A549 (cell line): ENCODE measurements around the gene RAPGEF6. TPM values are rescaled to one million over a fixed set of nuclear protein-coding genes. Genes with fewer than 3 reads are reported as not detected.

Source experiments
- ATAC-seq, 2 experiments: fragments of 200-7000 bp in 1 of 2; fragments of >200 bp in 1 of 2; cut with Nextera tagmentation in 1 of 2; cut with Tn5 transposase in 1 of 2; 3 replicates each; pipeline versions ENCODE4 v1.8.0 to v1.9.1; 2018 to 2020; ENCODE audit warnings: mild to moderate bottlenecking in 1 of 2, moderate library complexity in 1 of 2
- CTCF ChIA-PET: fragments of 300-600 bp; sonication (Branson Sonifier 250); formaldehyde crosslinking; extraction: SDS; loops from one replicate; lab custom pipeline; 2021; ENCODE audit warnings: antibody characterized with exemption, inconsistent platforms; lab: Yijun Ruan, JAX
- POLR2A ChIA-PET: fragments of 350-600 bp; formaldehyde crosslinking; extraction: SDS; loops from one replicate; lab custom pipeline; 2021; ENCODE audit warnings: antibody characterized with exemption, inconsistent platforms; lab: Yijun Ruan, JAX
- DNase-seq, 2 experiments: peaks; one replicate each; pipeline versions ENCODE4 v3.0.0 to v3.0.0-alpha.2; 2011 to 2016; ENCODE audit warnings: low read depth in 1 of 2, low spot score in 1 of 2
- FAIRE-seq: peaks from 2 replicates; lab custom pipeline; 2011; peaks lifted over from hg19 to GRCh38; lab: Jason Lieb, UNC
- H3K27ac ChIP-seq, 2 experiments: fragments of >200 bp; sonication (Bioruptor Twin); formaldehyde crosslinking; 3 replicates each; pipeline ENCODE4 v1.5.1; 2016 to 2017
- H3K4me1 ChIP-seq: fragments of >200 bp; sonication (Bioruptor Twin); formaldehyde crosslinking; 3 replicates; pipeline ENCODE4 v1.6.1; 2016
- H3K4me2 ChIP-seq: fragments of >200 bp; sonication (Bioruptor Twin); formaldehyde crosslinking; 3 replicates; pipeline ENCODE4 v1.6.1; 2016
- H3K4me3 ChIP-seq: fragments of >200 bp; sonication (Bioruptor Twin); formaldehyde crosslinking; 3 replicates; pipeline ENCODE4 v1.5.1; 2016
- H3K9me3 ChIP-seq: fragments of >200 bp; sonication (Bioruptor Twin); formaldehyde crosslinking; 3 replicates; pipeline ENCODE4 v1.6.1; 2016
- CBX2 ChIP-seq: fragments of 200-600 bp; sonication (generic); IDR thresholded peaks from 2 replicates; pipeline ENCODE4 v1.6.1; 2016; ENCODE audit warnings: low read depth, mild to moderate bottlenecking, borderline replicate concordance
- CBX8 ChIP-seq: fragments of 200-600 bp; sonication (generic); IDR thresholded peaks from 2 replicates; pipeline ENCODE4 v1.6.1; 2016
- ELK1 ChIP-seq: fragments of 150-350 bp; IDR thresholded peaks from 2 replicates; pipeline ENCODE4 v1.6.1; 2014; ENCODE audit warnings: low read depth, mild to moderate bottlenecking, low read length
- FOSL2 ChIP-seq, 2 experiments: fragments of 450-650 bp in 1 of 2; fragments of >200 bp in 1 of 2; sonication (Bioruptor Twin) in 1 of 2; formaldehyde crosslinking; IDR thresholded peaks; 2 replicates each; pipeline versions ENCODE4 v1.5.0 to v1.6.1; 2016 to 2020; ENCODE audit warnings: mild to moderate bottlenecking in 1 of 2, moderate library complexity in 1 of 2
- FOXS1 ChIP-seq: fragments of 250-450 bp; sonication (Bioruptor Pico); IDR thresholded peaks from 2 replicates; pipeline ENCODE4 v1.5.0; 2020; ENCODE audit warnings: mild to moderate bottlenecking, moderate library complexity
- HOXB13 ChIP-seq: fragments of 250-450 bp; sonication (Bioruptor Pico); IDR thresholded peaks from 2 replicates; pipeline ENCODE4 v1.5.0; 2020; ENCODE audit warnings: low read depth, mild to moderate bottlenecking, moderate library complexity
- HOXB5 ChIP-seq: fragments of 250-450 bp; sonication (Bioruptor Pico); IDR thresholded peaks from 2 replicates; pipeline ENCODE4 v1.5.0; 2020; ENCODE audit warnings: mild to moderate bottlenecking, moderate library complexity
- JUN ChIP-seq, 2 experiments: fragments of >200 bp; sonication (Bioruptor Twin); formaldehyde crosslinking; IDR thresholded peaks; 2 replicates in 1 of 2; 3 replicates in 1 of 2; pipeline ENCODE4 v1.6.1; 2016 to 2017
- JUNB ChIP-seq: fragments of >200 bp; sonication (Bioruptor Twin); formaldehyde crosslinking; IDR thresholded peaks from 2 replicates; pipeline ENCODE4 v1.6.1; 2016
- KDM1A ChIP-seq: fragments of 200-600 bp; sonication (generic); IDR thresholded peaks from 2 replicates; pipeline ENCODE4 v1.6.1; 2016; ENCODE audit warnings: low read depth, mild to moderate bottlenecking
- MYC ChIP-seq: IDR thresholded peaks from 2 replicates; pipeline ENCODE4 v1.6.1; 2012; ENCODE audit warnings: mild to moderate bottlenecking, inconsistent platforms, low read length, improper control_type of control experiment, borderline replicate concordance
- NFE2L2 ChIP-seq: fragments of 150-350 bp; conservative IDR thresholded peaks from 2 replicates; pipeline ENCODE4 v1.6.1; 2014; ENCODE audit warnings: low read length
- NPAS2 ChIP-seq: fragments of 250-450 bp; sonication (Bioruptor Pico); IDR thresholded peaks from 2 replicates; pipeline ENCODE4 v1.8.0; 2022; ENCODE audit warnings: mild to moderate bottlenecking, moderate library complexity, borderline replicate concordance
- RNF2 ChIP-seq: fragments of 200-600 bp; sonication (generic); IDR thresholded peaks from 2 replicates; pipeline ENCODE4 v1.6.1; 2016; ENCODE audit warnings: low read depth, mild to moderate bottlenecking, antibody characterized with exemption, moderate library complexity, borderline replicate concordance
- SREBF2 ChIP-seq: fragments of 450-650 bp; IDR thresholded peaks from 2 replicates; pipeline ENCODE4 v1.6.1; 2014; ENCODE audit warnings: mild to moderate bottlenecking, moderate library complexity
- TFCP2L1 ChIP-seq: fragments of 250-450 bp; sonication (Bioruptor Pico); IDR thresholded peaks from 2 replicates; pipeline ENCODE4 v1.5.0; 2021; ENCODE audit warnings: mild to moderate bottlenecking
- TP53 ChIP-seq: fragments of 250-450 bp; sonication (Bioruptor Pico); IDR thresholded peaks from 2 replicates; pipeline ENCODE4 v1.5.0; 2021; ENCODE audit warnings: mild to moderate bottlenecking, moderate library complexity
- ZFP36 ChIP-seq: fragments of 450-650 bp; IDR thresholded peaks from 2 replicates; pipeline ENCODE4 v1.6.1; 2014; ENCODE audit warnings: borderline replicate concordance; ENCODE audit not compliant: partially characterized antibody
- WGBS: methylation state at CpG from one replicate; pipeline ENCODE4 v1.1.6; 2017; ENCODE audit errors: missing lambda C conversion rate; 5-methylcytosine and 5-hydroxymethylcytosine counted together
- polyA plus RNA-seq, 4 experiments: library from polyadenylated mRNA; depleted of rRNA in 3 of 4; stranded (reverse); fragments of >200 nt; fragmentation: RNase III in 1 of 4; extraction: RNeasy Plus Mini Kit Qiagen cat#74134 plus additional on column Dnase treatment in 1 of 4; gene quantifications; 2 replicates in 3 of 4; 3 replicates in 1 of 4; pipeline ENCODE4 v1.2.3, GENCODE V29; 2011 to 2017

Gene RAPGEF6
- polyA plus RNA-seq, 2 of the 4 experiments (the other 2 are of a cell fraction): 5.9 to 15.2 TPM

DNA sequence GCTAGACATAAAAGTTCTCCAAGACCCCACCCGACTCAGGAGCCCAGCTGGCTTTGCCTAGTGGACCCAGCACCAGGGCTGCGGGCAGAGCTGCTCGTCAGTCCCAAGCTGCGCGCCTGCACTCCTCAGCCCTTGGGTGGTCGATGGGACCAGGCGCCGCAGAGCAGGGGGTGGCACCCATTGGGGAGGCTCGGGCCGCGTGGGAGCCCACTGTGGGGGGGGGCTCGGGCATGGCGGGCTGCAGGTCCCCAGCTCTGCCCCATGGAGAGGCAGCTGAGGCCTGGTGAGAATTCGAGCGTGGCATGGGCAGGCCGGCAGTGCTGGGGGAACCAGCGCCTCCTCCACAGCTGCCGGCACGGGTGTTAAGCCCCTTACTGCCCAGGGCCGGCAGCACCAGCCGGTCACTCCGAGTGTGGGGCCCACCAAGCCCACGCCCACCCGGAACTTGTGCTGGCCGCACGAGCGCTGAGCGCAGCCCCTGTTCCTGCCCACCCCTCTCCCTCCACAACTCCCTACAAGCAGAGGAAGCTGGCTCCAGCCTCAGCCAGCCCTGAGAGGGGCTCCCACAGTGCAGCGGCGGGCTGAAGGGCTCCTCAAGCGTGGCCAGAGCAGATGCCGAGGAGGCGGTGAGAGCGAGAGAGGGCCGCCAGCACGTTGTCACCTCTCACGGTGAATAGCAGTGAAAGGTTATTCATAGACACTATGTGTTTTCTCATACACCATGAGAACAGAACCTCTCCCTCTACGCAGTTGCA, 54.9 kb downstream of the RAPGEF6 start:
- Histone ChIP-seq H3K4me3 (no peak overlapping the region), H3K4me1 (no peaks in the 10 kb centered on the region), H3K27ac (no peak overlapping the region), H3K9me3 (no peaks in the 10 kb centered on the region), H3K4me2 (no peak overlapping the region)
- CTCF ChIA-PET: interaction anchor here (0.8 to 3.0 kb wide), 2 partner anchors 10 to 693 kb away, joined by 3 to 13 read pairs; no protein-coding TSS in a partner anchor
- no peak for FAIRE-seq
- ATAC-seq: no peak
- no peak for TF ChIP-seq HOXB5
- no peak for TF ChIP-seq NFE2L2
- no peak for TF ChIP-seq SREBF2
- no peak for TF ChIP-seq CBX8
- TF ChIP-seq HOXB13 (CRISPR knock-in tag): no peak
- TF ChIP-seq CBX2: no peak
- TF ChIP-seq KDM1A: no peak
- POLR2A ChIA-PET: no interaction called here
- WGBS: 96% methylated on average over 23 of the region's 38 CpGs
- DNase-seq: no peak

DNA sequence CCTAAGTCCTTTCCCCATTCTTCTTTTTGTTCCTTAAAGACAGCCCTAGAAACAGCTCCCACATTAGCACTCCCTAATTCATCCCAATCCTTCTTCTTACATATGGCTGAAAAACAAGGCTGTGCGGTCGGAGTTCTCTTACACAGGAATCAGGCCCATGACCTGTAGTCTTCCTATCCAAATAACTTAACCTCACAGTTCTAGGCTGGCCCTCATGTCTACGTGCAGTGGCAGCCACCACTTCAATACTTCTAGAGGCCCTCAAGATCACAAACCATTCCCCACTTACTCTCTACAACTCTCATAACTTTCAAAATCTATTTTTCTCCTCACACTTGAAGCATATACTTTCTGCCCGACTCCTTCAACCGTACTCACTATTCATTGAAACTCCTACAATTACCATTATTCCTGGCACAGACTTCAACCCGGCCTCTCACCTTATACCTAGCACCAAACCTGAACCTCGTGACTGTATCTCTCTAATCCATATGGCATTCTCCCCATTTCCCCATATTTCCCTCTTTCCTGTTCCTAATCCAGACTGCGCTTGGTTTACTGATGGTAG, 59.3 kb downstream of the RAPGEF6 start:
- Histone ChIP-seq H3K4me2 (no peak overlapping the region), H3K9me3 (no peaks in the 10 kb centered on the region)
- FAIRE-seq: no peak
- TF ChIP-seq JUNB: no peak
- TF ChIP-seq FOSL2 (IDR thresholded peaks at IDR 0.05): no peak
- TF ChIP-seq FOSL2 (CRISPR knock-in tag; IDR thresholded peaks at IDR 0.05): no peak
- no peak for TF ChIP-seq ELK1
- TF ChIP-seq TP53 (CRISPR knock-in tag): no peak
- TF ChIP-seq SREBF2: no peak
- no peak for TF ChIP-seq TFCP2L1 (CRISPR knock-in tag)
- no peak for TF ChIP-seq RNF2
- TF ChIP-seq JUN (IDR thresholded peaks at IDR 0.05): no peak
- TF ChIP-seq, all 56 proteins: peak for 0
- ATAC-seq: no peak
- CTCF ChIA-PET: no interaction called here
- H3K27ac ChIP-seq: no peak overlapping the region
- 98% methylated on average over 8 of the region's 8 CpGs for whole genome bisulfite sequencing
- H3K4me3 ChIP-seq: no peak overlapping the region
- POLR2A ChIA-PET: no interaction called here
- no peak for DNase-seq
- H3K4me1 ChIP-seq: no peaks in the 10 kb centered on the region; the same call in 2 of the 3 replicates

DNA sequence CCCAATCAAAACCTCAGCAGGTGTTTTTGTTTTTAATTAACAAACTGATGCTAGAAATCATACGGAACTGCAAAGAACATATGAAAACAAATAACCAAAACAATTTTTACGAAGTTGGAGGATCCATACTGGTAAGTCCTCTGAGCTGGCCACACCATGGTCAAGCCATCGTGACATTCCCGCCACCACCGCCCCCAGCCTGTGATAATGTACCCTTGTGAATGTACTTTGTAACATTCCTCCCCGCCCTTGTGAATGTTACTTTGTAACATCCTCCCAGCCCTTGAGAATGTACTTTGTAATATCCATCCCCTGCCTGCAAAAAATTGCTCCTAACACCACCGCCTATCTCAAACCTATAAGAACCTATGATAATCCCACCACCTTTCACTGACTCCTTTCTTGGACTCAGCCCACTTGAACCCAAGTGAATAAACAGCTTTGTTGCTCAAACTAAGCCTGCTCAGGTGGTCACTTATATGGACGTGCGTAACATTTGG, 63.3 kb downstream of the RAPGEF6 start:
- Histone ChIP-seq H3K27ac (no peak overlapping the region), H3K4me1 (peaks cover 5% of the 10 kb centered on the region; the same call in 1 of the 3 replicates), H3K4me3 (no peak overlapping the region), H3K9me3 (no peaks in the 10 kb centered on the region), H3K4me2 (no peak overlapping the region)
- 92% methylated on average over 9 of the region's 9 CpGs for WGBS
- ATAC-seq (no peak), FAIRE-seq (no peak), DNase-seq (no peak)
- ChIA-PET CTCF (interaction anchor here (0.7 to 4.2 kb wide), 2 partner anchors 18 to 149 kb away, joined by 3 to 19 read pairs; no protein-coding TSS in a partner anchor), POLR2A (no interaction called here)
- no peak for TF ChIP-seq MYC
- no peak for TF ChIP-seq FOXS1 (CRISPR knock-in tag)
- no peak for TF ChIP-seq NPAS2 (CRISPR knock-in tag)
- no peak for TF ChIP-seq ZFP36
